ENCODE data around the gene MAGEA2B.
"Not testable (repeated sequence)": the region's sequence is repeated elsewhere in the genome, so short reads cannot be mapped to it uniquely, and the experiment has no call there.

The MAGEA2B gene

DNA sequence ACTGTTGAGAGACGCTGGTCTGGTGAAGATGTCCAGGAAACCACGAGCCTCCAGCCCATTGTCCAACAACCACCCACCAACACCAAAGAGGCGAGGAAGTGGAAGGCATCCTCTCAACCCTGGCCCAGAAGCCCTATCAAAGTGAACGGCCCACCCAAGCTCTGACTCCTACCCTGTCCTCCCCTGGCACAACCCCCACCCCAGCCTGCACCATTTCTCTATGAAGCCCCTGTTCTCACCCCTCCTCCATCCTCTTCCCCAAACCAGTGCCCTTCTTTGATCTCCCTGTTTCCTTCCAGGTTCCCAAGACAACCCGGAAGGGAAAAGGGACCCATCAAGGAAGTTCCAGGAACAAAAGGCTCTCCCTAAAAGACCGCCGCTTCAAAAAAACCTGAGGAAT lies 45.1 kb downstream of the MAGEA2B start:
- not testable (repeated sequence) for DNase-seq

- DNase-seq = not testable (repeated sequence)
Measured at GRCh38 chrX:152761582-152761981, 47.2 kb downstream of the MAGEA2B start.

DNA sequence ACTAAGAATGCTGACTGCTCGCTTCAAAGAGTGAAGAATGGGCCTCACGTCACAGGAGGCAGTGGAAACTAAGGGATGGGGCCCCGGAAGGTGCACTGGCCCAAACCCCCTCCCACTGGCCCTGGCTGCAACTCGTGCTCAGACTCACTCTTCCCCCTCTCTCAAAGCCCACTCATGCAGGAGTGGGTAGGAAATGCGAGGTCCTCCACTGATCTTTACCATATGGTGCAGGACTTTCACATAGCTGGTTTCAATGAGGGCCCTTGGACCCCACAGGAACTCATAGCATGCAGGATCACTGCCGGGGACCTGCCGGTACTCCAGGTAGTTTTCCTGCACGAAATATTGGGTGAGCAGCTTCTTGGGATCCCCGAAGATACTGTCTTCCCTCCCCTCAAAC lies 52.1 kb downstream of the MAGEA2B start:
- not testable (repeated sequence) for DNase-seq

Data from NCI-H82 (cell line).